ENCODE measurements around the gene NOTCH1. TPM values are rescaled to one million over a fixed set of nuclear protein-coding genes. Genes with fewer than 3 reads are reported as not detected.

Gene NOTCH1
- polyA plus RNA-seq, 2 of the 4 experiments (the other 2 are of a cell fraction) = 0.88 to 5.7 TPM

DNA sequence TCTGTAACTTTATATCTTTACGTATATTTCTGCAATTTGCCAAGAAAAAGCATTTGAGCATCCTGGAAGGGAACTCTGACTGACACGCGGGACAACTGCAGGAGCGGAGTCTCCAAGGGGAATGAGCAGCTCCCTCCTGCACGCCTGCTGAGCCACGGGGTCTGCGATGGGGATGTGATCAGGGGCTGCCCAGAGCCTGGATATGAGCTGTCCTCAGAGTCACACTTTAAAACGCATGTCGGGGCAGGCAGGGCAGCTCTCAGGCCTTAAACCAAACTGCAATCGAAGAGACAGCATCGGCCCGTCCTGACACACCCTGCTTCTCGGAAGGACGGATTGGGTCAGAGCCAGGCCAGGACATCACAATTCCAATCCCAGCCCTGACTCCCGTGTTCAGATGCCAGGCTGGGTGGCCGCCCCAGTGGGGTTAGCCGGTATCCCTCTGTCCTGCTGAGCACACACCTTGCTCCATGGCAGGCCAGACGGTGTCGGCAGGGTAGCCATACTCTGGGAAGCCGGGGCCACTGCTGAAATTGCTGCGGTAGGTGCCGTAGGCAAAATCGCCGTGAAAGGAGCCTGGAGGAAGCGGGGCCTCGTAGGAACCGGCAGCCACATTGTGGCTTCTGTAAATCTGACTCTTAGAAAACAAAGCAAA, 80.2 kb downstream of the NOTCH1 start:
- 93% methylated on average over 26 of the region's 27 CpGs for WGBS (ENCODE audit: missing lambda C conversion rate)
- Histone ChIP-seq H3K4me2 (no peak overlapping the region), H3K27ac (no peak overlapping the region), H3K4me3 (no peak overlapping the region), H3K4me1 (no peaks in the 10 kb centered on the region), H3K9me3 (no peaks in the 10 kb centered on the region)
- no peak for TF ChIP-seq GATA3 (IDR thresholded peaks at IDR 0.05; ENCODE audit: borderline replicate concordance)
- TF ChIP-seq CHD4 (IDR thresholded peaks at IDR 0.05; ENCODE audit: borderline replicate concordance) = no peak
- TF ChIP-seq FOSB (CRISPR knock-in tag; IDR thresholded peaks at IDR 0.05) = no peak
- TF ChIP-seq RAD21 (conservative IDR thresholded peaks at IDR 0.05 in 1 of 2, IDR thresholded peaks at IDR 0.05 in 1 of 2) = no peak
- TF ChIP-seq NFE2L2 (conservative IDR thresholded peaks at IDR 0.05; ENCODE audit: low read length) = no peak
- TF ChIP-seq, protein P1, sequence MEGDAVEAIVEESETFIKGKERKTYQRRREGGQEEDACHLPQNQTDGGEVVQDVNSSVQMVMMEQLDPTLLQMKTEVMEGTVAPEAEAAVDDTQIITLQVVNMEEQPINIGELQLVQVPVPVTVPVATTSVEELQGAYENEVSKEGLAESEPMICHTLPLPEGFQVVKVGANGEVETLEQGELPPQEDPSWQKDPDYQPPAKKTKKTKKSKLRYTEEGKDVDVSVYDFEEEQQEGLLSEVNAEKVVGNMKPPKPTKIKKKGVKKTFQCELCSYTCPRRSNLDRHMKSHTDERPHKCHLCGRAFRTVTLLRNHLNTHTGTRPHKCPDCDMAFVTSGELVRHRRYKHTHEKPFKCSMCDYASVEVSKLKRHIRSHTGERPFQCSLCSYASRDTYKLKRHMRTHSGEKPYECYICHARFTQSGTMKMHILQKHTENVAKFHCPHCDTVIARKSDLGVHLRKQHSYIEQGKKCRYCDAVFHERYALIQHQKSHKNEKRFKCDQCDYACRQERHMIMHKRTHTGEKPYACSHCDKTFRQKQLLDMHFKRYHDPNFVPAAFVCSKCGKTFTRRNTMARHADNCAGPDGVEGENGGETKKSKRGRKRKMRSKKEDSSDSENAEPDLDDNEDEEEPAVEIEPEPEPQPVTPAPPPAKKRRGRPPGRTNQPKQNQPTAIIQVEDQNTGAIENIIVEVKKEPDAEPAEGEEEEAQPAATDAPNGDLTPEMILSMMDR (IDR thresholded peaks at IDR 0.05) = no peak
- no peak for TF ChIP-seq RFX5 (IDR thresholded peaks at IDR 0.05)
- no peak for TF ChIP-seq REST (IDR thresholded peaks at IDR 0.05)
- no peak for TF ChIP-seq EHF (CRISPR knock-in tag; IDR thresholded peaks at IDR 0.05)
- no peak for TF ChIP-seq CEBPB (IDR thresholded peaks at IDR 0.05)
- TF ChIP-seq CHD2 (IDR thresholded peaks at IDR 0.05; ENCODE audit: low read length, partially characterized antibody) = no peak
- no peak for TF ChIP-seq CBX2 (IDR thresholded peaks at IDR 0.05; ENCODE audit: borderline replicate concordance, low read depth)
- TF ChIP-seq HMGXB4 (CRISPR knock-in tag; IDR thresholded peaks at IDR 0.05; ENCODE audit: borderline replicate concordance) = no peak
- TF ChIP-seq HOXA7 (CRISPR knock-in tag; IDR thresholded peaks at IDR 0.05) = no peak
- TF ChIP-seq ELK1 (IDR thresholded peaks at IDR 0.05; ENCODE audit: low read depth, low read length) = no peak
- TF ChIP-seq KDM1A (IDR thresholded peaks at IDR 0.05; ENCODE audit: low read depth) = no peak
- no peak for TF ChIP-seq BHLHE40 (IDR thresholded peaks at IDR 0.05; ENCODE audit: low read depth, low read length)
- TF ChIP-seq MAX (IDR thresholded peaks at IDR 0.05) = no peak
- TF ChIP-seq HEYL (CRISPR knock-in tag; IDR thresholded peaks at IDR 0.05) = no peak
- ChIA-PET POLR2A (no interaction called here), CTCF (interaction anchor here (1.1 kb wide), 1 partner anchor 102 kb away, joined by 3 read pairs; the partner anchor contains the start of gene DNLZ)
- DNase-seq (ENCODE audit: low read depth in 1 of 2, low spot score in 1 of 2) (no peak), FAIRE-seq (no peak), ATAC-seq (peak in 1 of 2 experiments; percentile 28; a peak in 1 of 6 replicates)
